DND-41 (cell line): ENCODE data around the gene STAG3.

ENCODE experiments used
- EZH2 ChIP-seq: IDR thresholded peaks from 3 replicates; pipeline ENCODE4 v1.6.1; 2012; ENCODE audit warnings: borderline replicate concordance, low read depth, mild to moderate bottlenecking, moderate library complexity, low read length, inconsistent platforms; ENCODE audit not compliant: severe bottlenecking
- TF ChIP-seq, protein P1 (sequence below): IDR thresholded peaks from 2 replicates; pipeline ENCODE4 v1.5.1; 2012; ENCODE audit warnings: borderline replicate concordance, low read length, moderate library complexity, mild to moderate bottlenecking; ENCODE audit not compliant: poor library complexity, severe bottlenecking; ENCODE audit errors: extremely low read depth

DNA sequence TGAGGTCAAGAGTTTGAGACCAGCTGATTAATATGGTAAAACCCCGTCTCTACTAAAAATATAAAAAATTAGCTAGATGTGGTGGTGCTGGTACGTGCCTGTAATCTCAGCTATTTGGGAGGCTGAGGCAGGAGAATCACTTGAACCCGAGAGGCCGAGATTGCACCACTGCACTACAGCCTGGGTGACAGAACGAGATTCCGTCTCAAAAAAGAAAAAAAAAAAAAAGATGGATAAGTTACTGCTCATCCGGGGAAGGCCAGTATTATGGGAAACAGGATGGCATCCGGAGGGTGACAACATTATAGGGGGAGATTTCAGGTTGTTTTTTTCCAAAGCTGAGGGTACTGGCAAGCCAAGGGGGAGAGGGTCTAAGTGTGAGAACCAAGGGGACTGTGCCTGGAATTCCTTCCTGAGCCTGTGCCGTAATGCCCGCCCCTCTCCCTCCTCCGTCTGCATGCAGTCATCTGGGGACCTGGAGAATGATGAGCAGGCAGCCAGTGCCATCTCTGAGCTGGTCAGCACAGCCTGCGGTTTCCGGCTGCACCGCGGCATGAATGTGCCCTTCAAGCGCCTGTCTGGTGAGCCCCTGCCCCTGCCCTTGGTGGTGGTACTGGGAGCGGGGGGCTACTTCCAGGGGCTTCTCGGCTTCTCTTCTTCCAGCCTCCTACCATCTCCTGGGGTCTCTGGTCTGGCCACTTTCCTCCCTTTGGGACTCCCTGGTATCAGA is 24.6 kb upstream of the STAG3 start:
- TF ChIP-seq, protein P1, sequence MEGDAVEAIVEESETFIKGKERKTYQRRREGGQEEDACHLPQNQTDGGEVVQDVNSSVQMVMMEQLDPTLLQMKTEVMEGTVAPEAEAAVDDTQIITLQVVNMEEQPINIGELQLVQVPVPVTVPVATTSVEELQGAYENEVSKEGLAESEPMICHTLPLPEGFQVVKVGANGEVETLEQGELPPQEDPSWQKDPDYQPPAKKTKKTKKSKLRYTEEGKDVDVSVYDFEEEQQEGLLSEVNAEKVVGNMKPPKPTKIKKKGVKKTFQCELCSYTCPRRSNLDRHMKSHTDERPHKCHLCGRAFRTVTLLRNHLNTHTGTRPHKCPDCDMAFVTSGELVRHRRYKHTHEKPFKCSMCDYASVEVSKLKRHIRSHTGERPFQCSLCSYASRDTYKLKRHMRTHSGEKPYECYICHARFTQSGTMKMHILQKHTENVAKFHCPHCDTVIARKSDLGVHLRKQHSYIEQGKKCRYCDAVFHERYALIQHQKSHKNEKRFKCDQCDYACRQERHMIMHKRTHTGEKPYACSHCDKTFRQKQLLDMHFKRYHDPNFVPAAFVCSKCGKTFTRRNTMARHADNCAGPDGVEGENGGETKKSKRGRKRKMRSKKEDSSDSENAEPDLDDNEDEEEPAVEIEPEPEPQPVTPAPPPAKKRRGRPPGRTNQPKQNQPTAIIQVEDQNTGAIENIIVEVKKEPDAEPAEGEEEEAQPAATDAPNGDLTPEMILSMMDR = no peak
- TF ChIP-seq EZH2 = no peak
